Panc1 (cell line): ENCODE data around the gene YOD1.

Source experiments
- POLR2AphosphoS5 ChIP-seq: IDR thresholded peaks from 2 replicates; pipeline ENCODE4 v1.6.1; 2012; ENCODE audit warnings: mild to moderate bottlenecking, low read depth, low read length, moderate library complexity
- SIN3A ChIP-seq: IDR thresholded peaks from 2 replicates; pipeline ENCODE4 v1.6.1; 2012; ENCODE audit warnings: low read depth, mild to moderate bottlenecking, low read length, moderate library complexity, borderline replicate concordance; ENCODE audit not compliant: insufficient read depth
- TCF7L2 ChIP-seq: IDR thresholded peaks from 2 replicates; pipeline ENCODE4 v1.6.1; 2011; ENCODE audit warnings: mild to moderate bottlenecking, low read depth, low read length, inconsistent platforms
- TF ChIP-seq, protein P1 (sequence below): fragments of 450-650 bp; IDR thresholded peaks from 2 replicates; pipeline ENCODE4 v1.5.1; 2017; ENCODE audit warnings: mild to moderate bottlenecking

DNA sequence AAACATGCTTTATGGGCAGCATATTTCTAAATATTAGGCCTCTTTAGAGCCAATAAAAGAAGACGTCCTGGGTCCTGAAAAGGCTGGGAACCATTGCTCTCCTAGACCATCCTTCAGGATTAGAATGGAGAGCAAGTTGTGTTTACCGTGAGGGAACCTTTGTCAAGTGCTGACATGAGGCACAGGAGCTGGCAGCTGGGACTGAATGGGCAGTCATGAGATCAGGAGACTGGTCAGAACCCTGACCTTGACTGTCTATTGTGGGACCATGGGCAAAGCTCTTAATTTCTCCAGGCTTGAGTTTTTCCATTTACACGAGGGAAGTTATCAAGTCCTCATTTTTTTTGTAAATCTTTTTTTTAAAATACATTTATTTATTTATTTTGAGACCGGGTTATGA is 7.2 kb upstream of the YOD1 start:
- TF ChIP-seq, protein P1, sequence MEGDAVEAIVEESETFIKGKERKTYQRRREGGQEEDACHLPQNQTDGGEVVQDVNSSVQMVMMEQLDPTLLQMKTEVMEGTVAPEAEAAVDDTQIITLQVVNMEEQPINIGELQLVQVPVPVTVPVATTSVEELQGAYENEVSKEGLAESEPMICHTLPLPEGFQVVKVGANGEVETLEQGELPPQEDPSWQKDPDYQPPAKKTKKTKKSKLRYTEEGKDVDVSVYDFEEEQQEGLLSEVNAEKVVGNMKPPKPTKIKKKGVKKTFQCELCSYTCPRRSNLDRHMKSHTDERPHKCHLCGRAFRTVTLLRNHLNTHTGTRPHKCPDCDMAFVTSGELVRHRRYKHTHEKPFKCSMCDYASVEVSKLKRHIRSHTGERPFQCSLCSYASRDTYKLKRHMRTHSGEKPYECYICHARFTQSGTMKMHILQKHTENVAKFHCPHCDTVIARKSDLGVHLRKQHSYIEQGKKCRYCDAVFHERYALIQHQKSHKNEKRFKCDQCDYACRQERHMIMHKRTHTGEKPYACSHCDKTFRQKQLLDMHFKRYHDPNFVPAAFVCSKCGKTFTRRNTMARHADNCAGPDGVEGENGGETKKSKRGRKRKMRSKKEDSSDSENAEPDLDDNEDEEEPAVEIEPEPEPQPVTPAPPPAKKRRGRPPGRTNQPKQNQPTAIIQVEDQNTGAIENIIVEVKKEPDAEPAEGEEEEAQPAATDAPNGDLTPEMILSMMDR, result no peak
- TF ChIP-seq TCF7L2 (no peak), POLR2AphosphoS5 (no peak), SIN3A (no peak)
